NCI-H510A treated with DMSO at 0.1 percent for 48 hours (cell line): ENCODE measurements around the gene GAGE12D.
"Not testable (repeated sequence)": the region's sequence is repeated elsewhere in the genome, so short reads cannot be mapped to it uniquely, and the experiment has no call there.

Source experiments
- DNase-seq: peaks from one replicate; lab custom pipeline; 2025; lab: John Stamatoyannopoulos, UW

GAGE12D gene

GRCh38 chrX:49541433-49541832 lies at the start of gene GAGE12D:
TSS of gene GAGE12D (plus strand) at chrX:49541733. CDS start at chrX:49542888, 1,155 bp downstream.
- not testable (repeated sequence) for DNase-seq

GRCh38 chrX:49531877-49532276 lies 9.7 kb upstream of the GAGE12D start, which contains the start of gene GAGE12C:
TSS of gene GAGE12C (plus strand) at chrX:49532177. CDS start at chrX:49533332, 1,155 bp downstream.
- DNase-seq, result not testable (repeated sequence)

GRCh38 chrX:49550989-49551388 lies 9.5 kb downstream of the GAGE12D start, which contains the start of gene GAGE12E:
TSS of gene GAGE12E (plus strand) at chrX:49551289. CDS start at chrX:49552444, 1,155 bp downstream.
- not testable (repeated sequence) for DNase-seq

GRCh38 chrX:49560542-49560941 lies 19.0 kb downstream of the GAGE12D start, which contains the start of gene GAGE12F:
TSS of gene GAGE12F (plus strand) at chrX:49560842. CDS start at chrX:49561997, 1,155 bp downstream.
- not testable (repeated sequence) for DNase-seq

- DNase-seq, result not testable (repeated sequence)
Measured at GRCh38 chrX:49568728-49569127, 27.2 kb downstream of the GAGE12D start.

- not testable (repeated sequence) for DNase-seq
Measured at GRCh38 chrX:49569152-49569551, 27.6 kb downstream of the GAGE12D start.

GRCh38 chrX:49570100-49570499 lies 28.6 kb downstream of the GAGE12D start, which contains the start of gene GAGE12G:
TSS of gene GAGE12G (plus strand) at chrX:49570400. CDS start at chrX:49571555, 1,155 bp downstream.
- DNase-seq, result not testable (repeated sequence)

- not testable (repeated sequence) for DNase-seq
Measured at GRCh38 chrX:49579649-49580048, 38.1 kb downstream of the GAGE12D start, which contains the start of gene GAGE12H. TSS of gene GAGE12H (plus strand) at chrX:49579949. CDS start at chrX:49581104, 1,155 bp downstream.

- not testable (repeated sequence) for DNase-seq
Measured at GRCh38 chrX:49589196-49589595, 47.7 kb downstream of the GAGE12D start, which contains the start of gene GAGE2A. TSS of gene GAGE2A (plus strand) at chrX:49589496. CDS start at chrX:49590651, 1,155 bp downstream.

- DNase-seq, result not testable (repeated sequence)
Measured at GRCh38 chrX:49589769-49590478, 48.4 kb downstream of the GAGE12D start.

- DNase-seq, result not testable (repeated sequence)
Measured at GRCh38 chrX:49590488-49590887, 49.0 kb downstream of the GAGE12D start.
